AG10803 (cell line): Measurements from ENCODE around the gene ZKSCAN8.

Source experiments
- DNase-seq: peaks from one replicate; pipeline ENCODE4 v3.0.0; 2010; ENCODE audit warnings: low read depth
- H3K4me3 ChIP-seq: 2 replicates; pipeline ENCODE4 v1.5.1; 2011; ENCODE audit warnings: mild to moderate bottlenecking, low read length, control low read depth
- TF ChIP-seq, protein P1 (sequence below): conservative IDR thresholded peaks from 2 replicates; pipeline ENCODE4 v1.5.1; 2011; ENCODE audit warnings: mild to moderate bottlenecking, low read length, control low read depth, inconsistent platforms

Gene ZKSCAN8

GRCh38 chr6:28172006-28172405, 30.3 kb downstream of the ZKSCAN8 start:
- H3K4me3 ChIP-seq: no peak overlapping the region

GRCh38 chr6:28176373-28176772, 34.7 kb downstream of the ZKSCAN8 start:
- no peak overlapping the region for H3K4me3 ChIP-seq
- TF ChIP-seq, protein P1, sequence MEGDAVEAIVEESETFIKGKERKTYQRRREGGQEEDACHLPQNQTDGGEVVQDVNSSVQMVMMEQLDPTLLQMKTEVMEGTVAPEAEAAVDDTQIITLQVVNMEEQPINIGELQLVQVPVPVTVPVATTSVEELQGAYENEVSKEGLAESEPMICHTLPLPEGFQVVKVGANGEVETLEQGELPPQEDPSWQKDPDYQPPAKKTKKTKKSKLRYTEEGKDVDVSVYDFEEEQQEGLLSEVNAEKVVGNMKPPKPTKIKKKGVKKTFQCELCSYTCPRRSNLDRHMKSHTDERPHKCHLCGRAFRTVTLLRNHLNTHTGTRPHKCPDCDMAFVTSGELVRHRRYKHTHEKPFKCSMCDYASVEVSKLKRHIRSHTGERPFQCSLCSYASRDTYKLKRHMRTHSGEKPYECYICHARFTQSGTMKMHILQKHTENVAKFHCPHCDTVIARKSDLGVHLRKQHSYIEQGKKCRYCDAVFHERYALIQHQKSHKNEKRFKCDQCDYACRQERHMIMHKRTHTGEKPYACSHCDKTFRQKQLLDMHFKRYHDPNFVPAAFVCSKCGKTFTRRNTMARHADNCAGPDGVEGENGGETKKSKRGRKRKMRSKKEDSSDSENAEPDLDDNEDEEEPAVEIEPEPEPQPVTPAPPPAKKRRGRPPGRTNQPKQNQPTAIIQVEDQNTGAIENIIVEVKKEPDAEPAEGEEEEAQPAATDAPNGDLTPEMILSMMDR: no peak
- no peak for DNase-seq

More at GRCh38 chr6:28172006-28172405, 30.3 kb downstream of the ZKSCAN8 start:
- DNase-seq: no peak
- TF ChIP-seq, protein P1: no peak

- no peak for DNase-seq
- TF ChIP-seq, protein P1: no peak
- no peak overlapping the region for H3K4me3 ChIP-seq
These were observed 40.6 kb downstream of the ZKSCAN8 start for GRCh38 chr6:28182255-28182654.

GRCh38 chr6:28188111-28188979, 46.7 kb downstream of the ZKSCAN8 start:
- TF ChIP-seq, protein P1: no peak

DNA sequence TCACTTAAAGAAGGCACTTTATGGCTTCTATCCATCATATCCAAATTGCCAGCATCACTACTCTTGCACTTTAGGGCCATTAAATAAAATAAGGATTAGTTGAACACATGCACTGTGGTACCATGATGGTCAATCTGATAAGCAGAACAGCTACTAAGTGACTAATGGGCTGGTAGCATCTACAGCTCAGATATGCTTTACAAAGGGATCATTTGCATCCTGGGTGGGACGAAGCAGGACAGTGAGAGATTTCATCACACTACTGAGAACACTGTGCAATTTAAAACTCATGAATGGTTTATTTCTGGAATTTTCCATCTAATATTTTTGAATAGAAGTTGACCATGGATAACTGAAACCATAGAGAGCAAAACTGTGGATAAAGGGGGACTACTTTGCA, 58.3 kb downstream of the ZKSCAN8 start:
- no peak for DNase-seq
- H3K4me3 ChIP-seq: no peak overlapping the region
- TF ChIP-seq, protein P1: no peak

More at GRCh38 chr6:28188111-28188979, 46.7 kb downstream of the ZKSCAN8 start:
- no peak for DNase-seq
- H3K4me3 ChIP-seq: no peak overlapping the region

DNA sequence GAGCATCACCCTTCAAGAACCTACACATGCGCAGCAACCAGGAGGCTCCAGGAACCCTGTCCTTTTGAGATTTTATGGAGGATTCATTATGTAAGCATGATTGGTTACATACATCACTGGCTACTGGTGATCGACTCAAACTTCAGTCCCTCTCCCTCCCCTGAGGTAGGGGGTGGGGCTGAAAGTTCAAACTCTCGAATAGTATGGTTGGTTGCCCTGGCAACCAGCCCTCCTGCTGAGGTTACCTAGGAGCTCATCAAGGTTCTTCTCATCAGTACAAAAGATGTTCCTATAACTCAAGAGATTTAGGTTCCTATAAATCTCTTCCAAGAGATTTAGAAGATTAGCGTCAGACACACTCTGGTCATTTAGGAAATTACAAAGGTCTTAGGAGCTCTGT, 61.5 kb downstream of the ZKSCAN8 start:
- H3K4me3 ChIP-seq: no peak overlapping the region
- TF ChIP-seq, protein P1: no peak
- DNase-seq: no peak

DNA sequence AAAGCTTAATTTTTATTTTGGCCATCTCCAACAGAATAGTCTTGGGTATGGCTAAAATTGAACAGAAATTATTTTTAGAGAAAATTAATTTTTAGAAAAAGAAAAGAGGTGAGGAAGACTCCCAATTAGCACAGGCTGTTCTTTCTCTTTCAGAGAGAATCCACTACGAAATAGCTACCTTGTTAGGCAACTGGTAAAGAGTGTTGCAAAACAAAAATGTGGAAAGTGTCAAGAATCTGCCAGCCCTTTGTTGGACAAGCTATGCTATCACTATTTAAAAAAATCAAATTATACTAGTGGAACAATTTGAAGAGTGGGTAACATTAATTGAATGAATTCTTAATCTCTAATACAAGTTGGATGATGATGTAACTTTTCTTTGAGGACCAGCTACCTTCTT, 64.2 kb downstream of the ZKSCAN8 start:
- no peak overlapping the region for H3K4me3 ChIP-seq
- TF ChIP-seq, protein P1: no peak
- no peak for DNase-seq
